Peyer's patch (tissue), 4 donors: ENCODE measurements around the gene ASXL1. TPM values are rescaled to one million over a fixed set of nuclear protein-coding genes. Genes with fewer than 3 reads are reported as not detected.
"Not testable (repeated sequence)": the region's sequence is repeated elsewhere in the genome, so short reads cannot be mapped to it uniquely, and the experiment has no call there.

Experiments
- DNase-seq, 3 donors: peaks; one replicate each; pipeline ENCODE4 v3.0.0-alpha.2; 2017 to 2019
- H3K27ac ChIP-seq, 4 donors: fragments of 200-600 bp; sonication (generic); one replicate each; pipeline ENCODE4 v1.5.1; 2016 to 2019
- H3K27me3 ChIP-seq, 2 donors: fragments of 200-600 bp; sonication (generic); one replicate each; pipeline ENCODE4 v1.5.1; 2019
- H3K36me3 ChIP-seq, 3 donors: fragments of 200-600 bp; sonication (generic); one replicate each; pipeline ENCODE4 v1.5.1; 2016 to 2019
- H3K4me1 ChIP-seq, 4 donors: fragments of 200-600 bp; sonication (generic); one replicate each; pipeline ENCODE4 v1.5.1; 2016 to 2019
- H3K4me3 ChIP-seq, 4 donors: fragments of 200-600 bp; sonication (generic); 1 replicate in 3 of 4; 2 replicates in 1 of 4; pipeline ENCODE4 v1.5.1; 2016 to 2019; ENCODE audit warnings: mild to moderate bottlenecking in 1 of 4
- H3K9me3 ChIP-seq, 4 donors: fragments of 200-600 bp; sonication (generic); one replicate each; pipeline ENCODE4 v1.5.1; 2016 to 2019; ENCODE audit warnings: mild to moderate bottlenecking in 1 of 4
- POLR2A ChIP-seq, 2 donors: fragments of 450-650 bp; IDR thresholded peaks; one replicate each; pipeline ENCODE4 v1.5.1; 2017; ENCODE audit warnings: antibody characterized with exemption in 2 of 2, mild to moderate bottlenecking in 2 of 2, moderate library complexity in 2 of 2
- total RNA-seq, 4 donors: library from RNA; depleted of rRNA; stranded (reverse); fragments of >200 nt; gene quantifications; one replicate each; pipeline ENCODE4 v1.1.0, GENCODE V29; 2016
- TF ChIP-seq, protein P1 (sequence below), 6 experiments: fragments of 450-650 bp in 4 of 6; fragments of 200-600 bp in 2 of 6; sonication (generic) in 1 of 6; IDR thresholded peaks; one replicate each; pipeline ENCODE4 v1.5.1; 2017 to 2019; ENCODE audit warnings: antibody characterized with exemption in 6 of 6, mild to moderate bottlenecking in 3 of 6, moderate library complexity in 1 of 6

Gene ASXL1
- total RNA-seq, 4 donors from 2014 or later: 74.4 to 173 (median 115) TPM

DNA sequence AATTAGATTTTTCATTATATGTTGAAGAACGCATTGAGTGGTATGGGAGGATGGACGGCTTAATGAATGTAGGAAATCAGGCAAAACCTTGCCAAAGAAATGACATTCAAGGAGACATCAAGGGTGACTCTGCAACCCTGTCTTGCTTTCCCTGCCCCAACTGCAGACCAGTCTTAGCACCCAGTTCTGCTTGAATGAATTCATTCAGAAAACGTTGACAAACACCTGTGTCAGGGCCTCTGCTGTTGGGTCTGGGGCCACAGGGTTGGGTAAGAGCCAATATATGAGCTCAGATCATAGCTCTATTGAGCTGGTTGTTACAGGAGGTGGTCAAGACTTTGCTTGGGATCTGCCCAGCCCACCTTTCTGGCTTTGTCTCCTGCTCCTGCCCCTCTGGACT lies 7.7 kb upstream of the ASXL1 start:
- Histone ChIP-seq H3K27ac (no peak overlapping the region), H3K4me3 (no peak overlapping the region), H3K36me3 (no peaks in the 10 kb centered on the region), H3K4me1 (no peaks in the 10 kb centered on the region), H3K9me3 (no peaks in the 10 kb centered on the region), H3K27me3 (no peaks in the 10 kb centered on the region)
- DNase-seq: no peak
- TF ChIP-seq, protein P1, sequence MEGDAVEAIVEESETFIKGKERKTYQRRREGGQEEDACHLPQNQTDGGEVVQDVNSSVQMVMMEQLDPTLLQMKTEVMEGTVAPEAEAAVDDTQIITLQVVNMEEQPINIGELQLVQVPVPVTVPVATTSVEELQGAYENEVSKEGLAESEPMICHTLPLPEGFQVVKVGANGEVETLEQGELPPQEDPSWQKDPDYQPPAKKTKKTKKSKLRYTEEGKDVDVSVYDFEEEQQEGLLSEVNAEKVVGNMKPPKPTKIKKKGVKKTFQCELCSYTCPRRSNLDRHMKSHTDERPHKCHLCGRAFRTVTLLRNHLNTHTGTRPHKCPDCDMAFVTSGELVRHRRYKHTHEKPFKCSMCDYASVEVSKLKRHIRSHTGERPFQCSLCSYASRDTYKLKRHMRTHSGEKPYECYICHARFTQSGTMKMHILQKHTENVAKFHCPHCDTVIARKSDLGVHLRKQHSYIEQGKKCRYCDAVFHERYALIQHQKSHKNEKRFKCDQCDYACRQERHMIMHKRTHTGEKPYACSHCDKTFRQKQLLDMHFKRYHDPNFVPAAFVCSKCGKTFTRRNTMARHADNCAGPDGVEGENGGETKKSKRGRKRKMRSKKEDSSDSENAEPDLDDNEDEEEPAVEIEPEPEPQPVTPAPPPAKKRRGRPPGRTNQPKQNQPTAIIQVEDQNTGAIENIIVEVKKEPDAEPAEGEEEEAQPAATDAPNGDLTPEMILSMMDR (IDR thresholded peaks at IDR 0.05): no peak
- TF ChIP-seq POLR2A (IDR thresholded peaks at IDR 0.05): no peak

DNA sequence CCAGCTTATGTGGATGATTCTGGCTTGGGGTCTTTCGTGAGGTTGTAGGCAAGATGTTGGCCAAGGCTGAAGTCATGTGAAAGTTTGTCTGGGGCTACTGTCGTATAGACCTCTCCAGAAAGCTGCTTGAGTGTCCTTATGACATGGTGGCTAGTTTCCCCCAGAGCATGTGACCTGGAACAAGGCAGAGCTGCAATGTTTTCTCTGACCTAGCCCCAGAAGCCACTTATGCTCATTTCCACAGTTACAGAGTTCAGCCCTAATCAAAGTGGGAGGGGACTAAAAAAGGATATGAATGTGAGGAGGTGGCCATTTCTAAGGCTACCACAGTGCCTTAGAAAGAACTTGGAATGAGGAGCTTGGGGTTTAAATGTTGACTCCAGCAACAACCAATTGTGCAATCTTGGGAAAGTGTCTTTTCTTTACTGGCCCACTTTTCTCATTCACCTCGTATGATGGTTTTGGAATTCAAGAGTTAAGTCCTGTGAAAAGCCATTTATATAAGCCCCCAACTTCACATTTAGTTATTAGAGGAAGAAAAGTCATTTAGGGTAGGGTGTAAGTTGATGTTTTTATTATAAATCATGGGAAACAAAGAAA lies 5.9 kb upstream of the ASXL1 start:
- Histone ChIP-seq H3K4me1 (peaks cover 0 to 5% (median 2%) of the 10 kb centered on the region in 4 donors), H3K9me3 (no peaks in the 10 kb centered on the region), H3K27ac (no peak overlapping the region), H3K27me3 (no peaks in the 10 kb centered on the region), H3K4me3 (no peak overlapping the region), H3K36me3 (no peaks in the 10 kb centered on the region)
- TF ChIP-seq, protein P1 (IDR thresholded peaks at IDR 0.05): no peak
- no peak for TF ChIP-seq POLR2A (IDR thresholded peaks at IDR 0.05)
- no peak for DNase-seq

DNA sequence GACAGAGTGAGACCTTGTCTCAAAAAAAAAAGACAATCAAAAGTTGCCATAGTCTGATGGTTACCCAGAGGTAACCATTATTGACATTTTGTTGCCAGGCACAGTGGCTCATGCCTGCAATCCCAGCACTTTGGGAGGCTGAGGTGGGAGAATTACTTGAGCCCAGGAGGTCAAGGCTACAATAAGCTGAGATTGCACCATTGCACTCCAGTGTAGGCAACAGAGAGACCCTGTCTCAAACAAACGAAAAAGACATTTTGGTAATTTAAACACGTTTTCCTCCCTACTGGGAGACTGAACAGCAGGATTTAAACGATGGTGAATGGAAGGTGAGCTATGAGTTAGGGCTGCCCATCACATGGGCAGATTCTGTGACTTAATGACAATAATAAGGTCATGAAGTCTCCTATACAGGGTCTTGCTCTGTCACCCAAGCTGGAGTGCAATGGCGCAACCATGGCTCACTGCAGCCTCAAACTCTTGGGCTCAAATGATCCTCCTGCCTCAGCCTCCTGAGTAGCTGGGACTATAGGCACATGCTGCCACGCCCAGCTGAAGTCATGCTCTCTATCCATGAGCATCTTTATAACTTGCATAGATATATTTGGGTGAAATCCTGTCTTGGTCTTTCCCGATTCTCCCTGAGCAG lies 4.2 kb upstream of the ASXL1 start:
- H3K4me1 ChIP-seq: peaks cover 0 to 8% (median 3%) of the 10 kb centered on the region in 4 donors
- no peak overlapping the region for H3K27ac ChIP-seq
- H3K36me3 ChIP-seq: no peaks in the 10 kb centered on the region
- TF ChIP-seq POLR2A (IDR thresholded peaks at IDR 0.05): no peak
- no peaks in the 10 kb centered on the region for H3K27me3 ChIP-seq
- H3K9me3 ChIP-seq: no peaks in the 10 kb centered on the region
- no peak for DNase-seq
- no peak overlapping the region for H3K4me3 ChIP-seq

DNA sequence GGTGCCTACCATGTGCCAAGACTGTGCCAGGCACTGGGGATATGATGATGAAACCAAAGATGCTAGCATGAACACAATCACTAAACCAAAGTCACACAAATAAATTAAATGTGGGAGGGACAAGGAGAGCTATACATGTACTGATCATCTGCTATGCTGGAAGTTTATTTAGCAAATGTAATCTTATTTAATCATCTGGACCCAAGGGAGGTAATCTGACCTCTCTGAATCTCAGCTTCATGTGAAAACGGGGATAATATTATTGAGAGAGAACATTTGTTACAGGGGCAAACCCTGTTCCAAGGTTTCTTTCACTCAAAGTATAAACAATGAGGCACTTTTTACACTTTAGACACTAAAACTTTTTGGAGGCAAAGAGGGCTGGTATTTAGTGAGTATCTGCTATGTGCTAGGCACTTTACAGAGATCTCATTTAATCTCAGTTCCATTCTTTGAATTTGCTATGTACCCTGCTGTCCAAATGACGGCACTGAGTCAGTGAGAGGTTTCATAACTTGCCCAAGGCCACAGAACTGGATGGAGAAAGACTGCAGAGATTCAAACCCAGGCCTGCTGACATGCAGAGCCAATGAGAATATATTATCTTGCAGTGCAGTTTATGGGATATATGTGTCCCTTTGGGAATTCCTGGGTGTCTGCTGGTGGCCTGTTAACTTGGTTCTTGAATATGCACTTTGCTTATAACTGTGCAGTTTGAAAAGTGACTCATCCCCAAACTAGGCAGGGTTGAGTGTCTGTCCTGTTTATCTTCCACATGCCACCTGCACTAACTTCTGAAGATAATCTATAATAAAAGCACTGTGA lies 3.3 kb upstream of the ASXL1 start:
- TF ChIP-seq, protein P1 (IDR thresholded peaks at IDR 0.05): no peak

DNA sequence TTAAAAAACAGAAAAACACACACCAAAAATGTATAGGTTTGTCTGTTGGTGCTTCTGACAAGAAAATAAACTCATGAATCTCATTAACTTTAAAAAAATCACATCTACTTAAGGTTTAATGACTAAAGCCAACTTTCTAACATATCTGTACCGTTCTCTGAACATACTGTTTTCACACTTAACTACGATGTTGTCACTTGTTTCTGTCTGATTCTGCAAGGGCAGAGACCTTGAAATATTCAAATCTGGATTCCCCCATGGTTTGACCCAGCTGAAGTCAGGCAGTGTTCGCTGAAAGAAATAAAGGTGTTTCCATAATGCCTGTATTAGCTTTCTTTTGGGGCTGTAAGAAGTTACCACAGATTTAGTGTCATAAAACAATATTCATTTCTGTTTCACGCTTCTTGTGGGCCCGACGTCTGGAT lies 2.7 kb upstream of the ASXL1 start:
- no peaks in the 10 kb centered on the region for H3K27me3 ChIP-seq
- no peak overlapping the region for H3K27ac ChIP-seq
- H3K4me3 ChIP-seq: no peak overlapping the region
- H3K4me1 ChIP-seq: peaks cover 0 to 16% (median 8%) of the 10 kb centered on the region in 4 donors
- no peaks in the 10 kb centered on the region for H3K36me3 ChIP-seq
- TF ChIP-seq, protein P1 (IDR thresholded peaks at IDR 0.05): no peak
- TF ChIP-seq POLR2A (IDR thresholded peaks at IDR 0.05): no peak
- no peaks in the 10 kb centered on the region for H3K9me3 ChIP-seq
- no peak for DNase-seq

More for the DNA sequence above, 3.3 kb upstream of the ASXL1 start:
- Histone ChIP-seq H3K36me3 (no peaks in the 10 kb centered on the region), H3K4me1 (peaks cover 0 to 10% (median 3%) of the 10 kb centered on the region in 4 donors), H3K4me3 (no peak overlapping the region), H3K9me3 (no peaks in the 10 kb centered on the region), H3K27me3 (no peaks in the 10 kb centered on the region), H3K27ac (no peak overlapping the region)
- no peak for DNase-seq

DNA sequence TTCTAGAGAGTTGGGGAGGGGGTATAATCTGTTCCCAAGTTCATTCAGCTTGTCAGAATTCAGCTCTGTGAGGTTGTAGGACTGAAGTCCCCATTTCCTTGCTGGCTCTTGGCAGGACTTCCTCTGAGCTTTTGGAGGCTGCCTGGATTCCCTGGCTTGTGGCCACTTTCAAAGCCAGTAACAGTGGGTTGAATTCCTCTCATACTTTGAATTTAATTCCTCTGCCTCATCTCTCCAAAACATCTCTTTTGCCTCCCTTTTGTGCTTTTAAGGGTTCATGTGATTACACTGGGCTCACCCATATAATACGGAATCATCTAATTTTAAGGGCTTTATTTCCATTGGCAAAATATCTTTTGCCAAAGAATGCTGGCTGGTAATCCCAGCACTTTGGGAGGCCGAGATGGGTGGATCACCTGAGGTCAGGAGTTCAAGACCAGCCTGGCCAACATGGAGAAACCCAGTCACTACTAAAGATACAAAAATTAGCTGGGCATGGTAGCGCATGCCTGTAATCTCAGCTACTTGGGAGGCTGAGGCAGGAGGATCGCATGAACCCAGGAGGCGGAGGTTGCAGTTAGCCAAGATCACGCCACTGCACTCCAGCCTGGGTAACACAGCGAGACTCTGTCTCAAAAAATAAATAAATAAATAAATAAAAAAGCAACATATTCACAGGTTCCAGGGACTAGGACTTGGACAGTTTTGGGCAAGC lies 2.1 kb upstream of the ASXL1 start:
- H3K4me1 ChIP-seq: peaks cover 0 to 19% (median 11%) of the 10 kb centered on the region in 4 donors
- not testable (repeated sequence) for H3K4me3 ChIP-seq, H3K9me3 ChIP-seq, DNase-seq, H3K36me3 ChIP-seq, H3K27me3 ChIP-seq
- H3K27ac ChIP-seq: peak overlapping the region in 1 of 4 donors; percentile 10
